Vagina (tissue), 2 donors: ENCODE results near the gene TELO2. TPM values are rescaled to one million over a fixed set of nuclear protein-coding genes. Genes with fewer than 3 reads are reported as not detected.
A peak's percentile ranks its signal among the peaks of the same experiment; 100 is the strongest.

ENCODE experiments used
- DNase-seq, 2 donors: peaks; one replicate each; pipeline ENCODE4 v3.0.0-alpha.2; 2017; ENCODE audit errors: extremely low spot score in 2 of 2
- H3K27ac ChIP-seq: fragments of 200-600 bp; sonication (generic); one replicate; pipeline ENCODE4 v1.5.1; 2019
- H3K27me3 ChIP-seq: fragments of 200-600 bp; sonication (generic); one replicate; pipeline ENCODE4 v1.5.1; 2019
- H3K36me3 ChIP-seq, 2 donors: fragments of 200-600 bp; sonication (generic); one replicate each; pipeline ENCODE4 v1.5.1; 2017 to 2019
- H3K4me1 ChIP-seq: fragments of 200-600 bp; sonication (generic); one replicate; pipeline ENCODE4 v1.5.1; 2019
- H3K4me3 ChIP-seq, 2 donors: fragments of 200-600 bp; sonication (generic); 1 replicate in 1 of 2; 2 replicates in 1 of 2; pipeline ENCODE4 v1.5.1; 2016 to 2019
- H3K9me3 ChIP-seq: fragments of 200-600 bp; sonication (generic); one replicate; pipeline ENCODE4 v1.5.1; 2019
- CTCF ChIP-seq, 3 experiments: fragments of 450-650 bp in 2 of 3; fragments of 200-600 bp in 1 of 3; sonication (generic) in 1 of 3; IDR thresholded peaks; one replicate each; pipeline ENCODE4 v1.5.1; 2017 to 2019; ENCODE audit warnings: antibody characterized with exemption in 3 of 3, mild to moderate bottlenecking in 2 of 3, moderate library complexity in 2 of 3
- POLR2A ChIP-seq, 2 donors: fragments of 450-650 bp; IDR thresholded peaks; one replicate each; pipeline ENCODE4 v1.6.1; 2017; ENCODE audit warnings: antibody characterized with exemption in 2 of 2, mild to moderate bottlenecking in 2 of 2, moderate library complexity in 2 of 2
- POLR2AphosphoS5 ChIP-seq, 2 donors: sonication (generic); formaldehyde crosslinking; IDR thresholded peaks; one replicate each; pipeline ENCODE4 v1.9.0; 2017; ENCODE audit warnings: antibody characterized with exemption in 2 of 2, mild to moderate bottlenecking in 2 of 2, low read depth in 1 of 2; ENCODE audit not compliant: insufficient read depth in 1 of 2
- intact Hi-C: fragments of 100-400 bp; cut with DNase I; formaldehyde crosslinking; loops from one replicate; pipeline ENCODE4 v1.15.1; 2023
- total RNA-seq: library from RNA; depleted of rRNA; stranded (reverse); fragments of >200 nt; gene quantifications from one replicate; pipeline ENCODE4 v1.2.3, GENCODE V29; 2016

Gene TELO2
- total RNA-seq, 1 donor from 2014 or later = 23.8 TPM

- intact Hi-C loops = no loop called here
- Histone ChIP-seq H3K4me3 (no peak overlapping the region), H3K4me1 (peaks cover 33% of the 10 kb centered on the region), H3K27ac (no peak overlapping the region), H3K27me3 (no peaks in the 10 kb centered on the region), H3K36me3 (no peaks in the 10 kb centered on the region), H3K9me3 (no peaks in the 10 kb centered on the region)
- DNase-seq = no peak
- no peak for TF ChIP-seq POLR2A (IDR thresholded peaks at IDR 0.05)
- TF ChIP-seq POLR2AphosphoS5 (IDR thresholded peaks at IDR 0.05; ENCODE audit: insufficient read depth in 1 of 2, low read depth in 1 of 2) = no peak
- TF ChIP-seq CTCF (IDR thresholded peaks at IDR 0.05) = no peak
Observed at GRCh38 chr16:1471569-1472194, 21.5 kb upstream of the TELO2 start.

- Histone ChIP-seq H3K27ac (no peak overlapping the region), H3K9me3 (no peaks in the 10 kb centered on the region), H3K27me3 (no peaks in the 10 kb centered on the region), H3K4me3 (no peak overlapping the region), H3K4me1 (peaks cover 33% of the 10 kb centered on the region), H3K36me3 (no peaks in the 10 kb centered on the region)
- no peak for DNase-seq
- intact Hi-C loops = no loop called here
- TF ChIP-seq CTCF (IDR thresholded peaks at IDR 0.05) (no peak), POLR2A (IDR thresholded peaks at IDR 0.05) (no peak), POLR2AphosphoS5 (IDR thresholded peaks at IDR 0.05; ENCODE audit: insufficient read depth in 1 of 2, low read depth in 1 of 2) (no peak)
Observed at GRCh38 chr16:1472974-1473373, 20.2 kb upstream of the TELO2 start.

- Histone ChIP-seq H3K27ac (peak overlapping the region; percentile 93), H3K27me3 (no peaks in the 10 kb centered on the region), H3K4me3 (peak overlapping the region; percentile 89 to 91), H3K36me3 (no peaks in the 10 kb centered on the region), H3K4me1 (peaks cover 33% of the 10 kb centered on the region), H3K9me3 (no peaks in the 10 kb centered on the region)
- DNase-seq = no peak
- no peak for TF ChIP-seq CTCF (IDR thresholded peaks at IDR 0.05)
- no peak for TF ChIP-seq POLR2A (IDR thresholded peaks at IDR 0.05)
- no peak for TF ChIP-seq POLR2AphosphoS5 (IDR thresholded peaks at IDR 0.05; ENCODE audit: insufficient read depth in 1 of 2, low read depth in 1 of 2)
- intact Hi-C loops = no loop called here
Observed at GRCh38 chr16:1474082-1474795, 18.9 kb upstream of the TELO2 start.

- DNase-seq = no peak
- no peaks in the 10 kb centered on the region for H3K9me3 ChIP-seq
- peak within 1 kb of the TSS; percentile 89 to 91 for H3K4me3 ChIP-seq
- intact Hi-C loops = no loop called here
- peak; percentile 14 to 77 for TF ChIP-seq POLR2A (IDR thresholded peaks at IDR 0.05)
- TF ChIP-seq POLR2AphosphoS5 (IDR thresholded peaks at IDR 0.05; ENCODE audit: insufficient read depth in 1 of 2, low read depth in 1 of 2) = peak; percentile 66 to 83
- no peak for TF ChIP-seq CTCF (IDR thresholded peaks at IDR 0.05)
- peak within 1 kb of the TSS; percentile 93 for H3K27ac ChIP-seq
- no peaks in the 10 kb centered on the region for H3K36me3 ChIP-seq
- H3K4me1 ChIP-seq = peaks cover 33% of the 10 kb centered on the region
- no peaks in the 10 kb centered on the region for H3K27me3 ChIP-seq
Observed at GRCh38 chr16:1474796-1475551, 18.2 kb upstream of the TELO2 start, which contains the start of gene CLCN7. Gene CLCN7, minus strand, starts transcription at chr16:1475028. Its CDS starts 54 bp downstream, at chr16:1474974.
